H1 (cell line): ENCODE results near the gene PLN. TPM values are rescaled to one million over a fixed set of nuclear protein-coding genes. Genes with fewer than 3 reads are reported as not detected.

Experiments used
- CTCF ChIA-PET: fragments of 300-600 bp; sonication (Branson Sonifier 250); formaldehyde crosslinking; loops from one replicate; lab custom pipeline; 2021; ENCODE audit not compliant: partially characterized antibody; lab: Charles Lee
- POLR2A ChIA-PET: fragments of 300-600 bp; sonication (Branson Sonifier 250); formaldehyde crosslinking; loops from one replicate; lab custom pipeline; 2021; ENCODE audit warnings: inconsistent platforms; ENCODE audit not compliant: partially characterized antibody; lab: Charles Lee
- DNase-seq, 2 experiments: peaks; one replicate each; pipeline versions ENCODE4 v3.0.0 to v3.0.0-alpha.2; 2010 to 2022; ENCODE audit warnings: low spot score in 2 of 2, low read depth in 1 of 2, mixed read lengths in 1 of 2
- FAIRE-seq: peaks from 2 replicates; lab custom pipeline; 2011; peaks lifted over from hg19 to GRCh38; lab: Jason Lieb, UNC
- H2AFZ ChIP-seq: 2 replicates; pipeline ENCODE4 v1.8.1; 2012; ENCODE audit warnings: low read length, inconsistent platforms
- H2AK5ac ChIP-seq: 2 replicates; pipeline ENCODE4 v1.6.1; 2013; ENCODE audit warnings: low read depth, low read length
- H2BK120ac ChIP-seq: replicated peaks from 2 replicates; pipeline ENCODE3; 2013; ENCODE audit warnings: low read depth, low read length, inconsistent platforms
- H2BK12ac ChIP-seq: 2 replicates; pipeline ENCODE4 v1.6.1; 2013; ENCODE audit warnings: low read depth, low read length
- H2BK15ac ChIP-seq: 2 replicates; pipeline ENCODE4 v1.6.1; 2013; ENCODE audit warnings: low read length
- H2BK20ac ChIP-seq: 2 replicates; pipeline ENCODE4 v1.6.1; 2013; ENCODE audit warnings: low read length
- H2BK5ac ChIP-seq: 2 replicates; pipeline ENCODE4 v1.6.1; 2013; ENCODE audit warnings: low read depth, low read length
- H3K14ac ChIP-seq: 2 replicates; pipeline ENCODE4 v1.6.1; 2013; ENCODE audit warnings: inconsistent platforms; ENCODE audit not compliant: insufficient read length
- H3K18ac ChIP-seq: 2 replicates; pipeline ENCODE4 v1.6.1; 2013; ENCODE audit warnings: low read length; ENCODE audit errors: extremely low read depth
- H3K23ac ChIP-seq: 2 replicates; pipeline ENCODE4 v1.6.1; 2013; ENCODE audit warnings: inconsistent platforms; ENCODE audit not compliant: insufficient read length
- H3K23me2 ChIP-seq: 2 replicates; pipeline ENCODE4 v1.6.1; 2013; ENCODE audit warnings: low read depth, low read length
- H3K27ac ChIP-seq: 2 replicates; pipeline ENCODE4 v1.6.1; 2011; ENCODE audit warnings: low read depth, low read length, inconsistent platforms
- H3K27me3 ChIP-seq, 4 experiments: replicated peaks in 1 of 4; 1 replicate in 1 of 4; 2 replicates in 3 of 4; pipeline versions ENCODE4 v1.6.1 to v1.8.1; 2011 to 2013; ENCODE audit warnings: low read length in 3 of 4, mild to moderate bottlenecking in 3 of 4, inconsistent platforms in 2 of 4, mixed read lengths in 2 of 4, moderate library complexity in 1 of 4; ENCODE audit not compliant: control insufficient read depth in 3 of 4, insufficient read depth in 3 of 4; ENCODE audit errors: extremely low read depth in 1 of 4
- H3K36me3 ChIP-seq, 4 experiments: 2 replicates each; pipeline versions ENCODE4 v1.6.1 to v1.8.1; 2011 to 2013; ENCODE audit warnings: mild to moderate bottlenecking in 4 of 4, low read length in 3 of 4, moderate library complexity in 2 of 4, control low read depth in 1 of 4, inconsistent platforms in 1 of 4; ENCODE audit not compliant: insufficient read depth in 4 of 4, control insufficient read depth in 2 of 4
- H3K4ac ChIP-seq: replicated peaks from 2 replicates; pipeline ENCODE3; 2013; ENCODE audit warnings: low read length, low read depth, mixed read lengths, inconsistent platforms; ENCODE audit not compliant: insufficient read length
- H3K4me1 ChIP-seq, 4 experiments: replicated peaks in 1 of 4; 1 replicate in 1 of 4; 2 replicates in 3 of 4; pipeline versions ENCODE4 v1.6.1 to v1.8.1; 2011 to 2013; ENCODE audit warnings: low read length in 3 of 4, inconsistent platforms in 2 of 4, mixed read lengths in 1 of 4; ENCODE audit not compliant: insufficient read depth in 4 of 4, control insufficient read depth in 3 of 4
- H3K4me2 ChIP-seq, 2 experiments: 2 replicates each; pipeline versions ENCODE4 v1.6.1 to v1.8.1; 2011 to 2013; ENCODE audit warnings: low read depth in 2 of 2, low read length in 2 of 2, control low read depth in 1 of 2, inconsistent platforms in 1 of 2, mild to moderate bottlenecking in 1 of 2; ENCODE audit not compliant: insufficient read depth in 1 of 2
- H3K4me3 ChIP-seq, 4 experiments: fragments of 200-600, 300-600 bp in 1 of 4; sonication (generic), shearing (Covaris generic), sonication (Bioruptor Twin) in 1 of 4; 2 replicates each; pipeline versions ENCODE4 v1.5.1 to v1.8.1; 2011 to 2016; ENCODE audit warnings: low read length in 4 of 4, low read depth in 3 of 4, control low read depth in 2 of 4, inconsistent platforms in 2 of 4, mild to moderate bottlenecking in 2 of 4, mixed read lengths in 1 of 4, moderate library complexity in 1 of 4; ENCODE audit not compliant: insufficient read depth in 2 of 4; ENCODE audit errors: extremely low read depth in 1 of 4
- H3K56ac ChIP-seq: replicated peaks from 2 replicates; pipeline ENCODE3; 2013; ENCODE audit warnings: low read depth, mild to moderate bottlenecking, mixed read lengths, low read length, inconsistent platforms; ENCODE audit not compliant: insufficient read length
- H3K79me1 ChIP-seq: 2 replicates; pipeline ENCODE4 v1.6.1; 2013; ENCODE audit warnings: low read depth, low read length, control low read depth
- H3K79me2 ChIP-seq, 2 experiments: 2 replicates each; pipeline versions ENCODE4 v1.6.1 to v1.8.1; 2012 to 2013; ENCODE audit warnings: low read length in 2 of 2, mild to moderate bottlenecking in 2 of 2, inconsistent platforms in 1 of 2; ENCODE audit not compliant: insufficient read depth in 2 of 2, control insufficient read depth in 1 of 2
- H3K9ac ChIP-seq, 4 experiments: replicated peaks in 1 of 4; 1 replicate in 1 of 4; 2 replicates in 3 of 4; pipeline versions ENCODE4 v1.6.1 to v1.8.1; 2011 to 2013; ENCODE audit warnings: low read depth in 3 of 4, low read length in 3 of 4, control low read depth in 2 of 4, mild to moderate bottlenecking in 2 of 4, moderate library complexity in 2 of 4, inconsistent platforms in 1 of 4; ENCODE audit errors: extremely low read depth in 1 of 4
- H3K9me3 ChIP-seq, 2 experiments: 2 replicates each; pipeline versions ENCODE4 v1.6.1 to v1.8.1; 2012 to 2013; ENCODE audit warnings: mild to moderate bottlenecking in 2 of 2, moderate library complexity in 2 of 2, control low read depth in 1 of 2, inconsistent platforms in 1 of 2, low read depth in 1 of 2, low read length in 1 of 2, mixed read lengths in 1 of 2; ENCODE audit not compliant: insufficient read depth in 2 of 2
- H4K20me1 ChIP-seq, 2 experiments: replicated peaks in 1 of 2; 2 replicates each; pipeline versions ENCODE3 to v1.8.1; 2011 to 2013; ENCODE audit warnings: inconsistent platforms in 2 of 2, low read length in 2 of 2, mild to moderate bottlenecking in 1 of 2; ENCODE audit not compliant: insufficient read depth in 2 of 2, control insufficient read depth in 1 of 2
- H4K5ac ChIP-seq: 2 replicates; pipeline ENCODE4 v1.6.1; 2013; ENCODE audit warnings: low read length, low read depth, mixed read lengths, inconsistent platforms; ENCODE audit not compliant: insufficient read length
- H4K8ac ChIP-seq: 2 replicates; pipeline ENCODE4 v1.8.0; 2013; ENCODE audit warnings: mild to moderate bottlenecking, moderate library complexity, low read length, inconsistent platforms; ENCODE audit not compliant: insufficient read depth; ENCODE audit errors: extremely low read depth
- H4K91ac ChIP-seq: replicated peaks from 2 replicates; pipeline ENCODE3; 2013; ENCODE audit warnings: low read length, mixed read lengths, inconsistent platforms; ENCODE audit not compliant: insufficient read length
- BCL11A ChIP-seq, 2 experiments: IDR thresholded peaks; one replicate each; pipeline ENCODE4 v1.6.1; 2011; ENCODE audit warnings: low read depth in 2 of 2, low read length in 2 of 2, mild to moderate bottlenecking in 2 of 2
- CTCF ChIP-seq, 3 experiments: IDR thresholded peaks; 1 replicate in 2 of 3; 2 replicates in 1 of 3; pipeline versions ENCODE4 v1.5.1 to v1.6.1; 2011; ENCODE audit warnings: low read length in 3 of 3, mild to moderate bottlenecking in 3 of 3, inconsistent platforms in 2 of 3, low read depth in 1 of 3, moderate library complexity in 1 of 3; ENCODE audit not compliant: insufficient read depth in 1 of 3; ENCODE audit errors: control extremely low read depth in 1 of 3
- KDM4A ChIP-seq: IDR thresholded peaks from one replicate; pipeline ENCODE4 v1.7.1; 2012; ENCODE audit warnings: low read depth, mild to moderate bottlenecking, moderate library complexity, low read length, inconsistent platforms; ENCODE audit not compliant: severe bottlenecking
- RAD21 ChIP-seq, 2 experiments: IDR thresholded peaks in 1 of 2; conservative IDR thresholded peaks in 1 of 2; 2 replicates each; pipeline ENCODE4 v1.6.1; 2011; ENCODE audit warnings: low read depth in 2 of 2, low read length in 2 of 2, improper control_type of control experiment in 1 of 2, inconsistent platforms in 1 of 2, mild to moderate bottlenecking in 1 of 2, moderate library complexity in 1 of 2
- RFX5 ChIP-seq: IDR thresholded peaks from 2 replicates; pipeline ENCODE4 v1.6.1; 2011; ENCODE audit warnings: low read depth, low read length, improper control_type of control experiment, borderline replicate concordance
- RXRA ChIP-seq: IDR thresholded peaks from 2 replicates; pipeline ENCODE4 v1.6.1; 2011; ENCODE audit warnings: low read depth, mild to moderate bottlenecking, low read length, moderate library complexity; ENCODE audit not compliant: insufficient read depth
- SIRT6 ChIP-seq: IDR thresholded peaks from one replicate; pipeline ENCODE4 v1.7.1; 2012; ENCODE audit warnings: low read length, inconsistent platforms
- TAF7 ChIP-seq: optimal IDR thresholded peaks from 2 replicates; pipeline ENCODE3; 2011; ENCODE audit warnings: low read depth, mild to moderate bottlenecking, inconsistent platforms, low read length, moderate library complexity, borderline replicate concordance
- WGBS, 2 experiments: shearing (Covaris generic) in 1 of 2; methylation state at CpG; one replicate each; pipeline versions ENCODE4 v1.1.6 to v1.1.7; 2013 to 2015; ENCODE audit warnings: low lambda C conversion rate in 2 of 2, mixed read lengths in 2 of 2, inconsistent platforms in 1 of 2, low coverage in 1 of 2, missing lambda C conversion rate in 1 of 2; ENCODE audit not compliant: insufficient replicate concordance in 2 of 2, insufficient coverage in 1 of 2, insufficient read length in 1 of 2; ENCODE audit errors: extremely low coverage in 1 of 2, missing lambda C conversion rate in 1 of 2; 5-methylcytosine and 5-hydroxymethylcytosine counted together
- polyA plus RNA-seq, 7 experiments: library from polyadenylated mRNA; depleted of rRNA in 3 of 7; stranded (reverse) in 5 of 7; unstranded in 2 of 7; fragments of >200 nt in 5 of 7; fragments of 200-250 nt in 2 of 7; gene quantifications; 1 replicate in 5 of 7; 2 replicates in 1 of 7; 4 replicates in 1 of 7; pipeline versions ENCODE4 v1.2.1 to v1.2.3, GENCODE V29; 2011 to 2013; ENCODE audit warnings: missing spikeins in 2 of 7, mixed read lengths in 2 of 7
- total RNA-seq: library from RNA; stranded (reverse); fragmentation: NEBNext Ultra II Directional; extraction: Animal tissue kit (Norgen Biotek cat#: 25700); gene quantifications from 2 replicates; pipeline ENCODE4 v1.2.1, GENCODE V29; 2021

The PLN gene
- total and polyA plus RNA-seq, 2 of the 8 experiments (the other 6 are each of a cell fraction or from before 2014, with no cell fraction given) = not detected

GRCh38 chr6:118523216-118523615 lies 24.9 kb upstream of the PLN start:
- WGBS, 2 experiments = 93% methylated on average over 5 of the region's 5 CpGs; no CpG with 5 or more reads in 1 of the 2 experiments
- no peak for FAIRE-seq
- Histone ChIP-seq H3K14ac (no peak overlapping the region), H3K4me1 (peaks cover 0 to 3% (median 0%) of the 10 kb centered on the region in 4 experiments; a peak in 1 of 7 replicates), H2BK20ac (no peak overlapping the region), H3K9ac (no peak overlapping the region), H3K4me2 (no peak overlapping the region), H2AFZ (no peak overlapping the region), H2BK120ac (no peak overlapping the region), H3K27ac (no peak overlapping the region), H4K20me1 (peaks cover 0 to 1% of the 10 kb centered on the region in 2 experiments), H2AK5ac (no peak overlapping the region), H3K9me3 (no peaks in the 10 kb centered on the region; a peak in 1 of 4 replicates), H3K79me2 (peaks cover 0 to 13% of the 10 kb centered on the region in 2 experiments; a peak in 1 of 4 replicates), H3K4ac (no peak overlapping the region), H3K23ac (no peak overlapping the region), H3K18ac (no peak overlapping the region), H3K79me1 (no peaks in the 10 kb centered on the region), H4K91ac (no peak overlapping the region), H2BK12ac (no peak overlapping the region), H3K23me2 (no peaks in the 10 kb centered on the region; the same call in 1 of the 2 replicates)
- DNase-seq = no peak
- CTCF ChIA-PET = interaction anchor here (0.6 to 1.1 kb wide), 2 partner anchors 9 to 11 kb away, joined by 3 to 7 read pairs; no protein-coding TSS in a partner anchor
- POLR2A ChIA-PET = no interaction called here
- TF ChIP-seq CTCF (IDR thresholded peaks at IDR 0.05; ENCODE audit: control extremely low read depth in 1 of 3, insufficient read depth in 1 of 3, low read depth in 1 of 3, low read length in 3 of 3) (no peak), KDM4A (no peak), TAF7 (no peak), BCL11A (IDR thresholded peaks at IDR 0.05; ENCODE audit: low read depth in 2 of 2, low read length in 2 of 2) (no peak), RFX5 (no peak), SIRT6 (no peak), RXRA (no peak), RAD21 (IDR thresholded peaks at IDR 0.05 in 1 of 2, conservative IDR thresholded peaks at IDR 0.05 in 1 of 2; ENCODE audit: low read depth in 2 of 2, low read length in 2 of 2) (no peak)
- TF ChIP-seq, all 59 proteins: peak for 0
- no peak overlapping the region for H3K56ac ChIP-seq
- no peak overlapping the region for H4K8ac ChIP-seq
- H2BK5ac ChIP-seq = no peak overlapping the region
- no peaks in the 10 kb centered on the region; a peak in 1 of 8 replicates for H3K36me3 ChIP-seq
- H4K5ac ChIP-seq = no peak overlapping the region
- no peak overlapping the region for H3K4me3 ChIP-seq
- H2BK15ac ChIP-seq = no peak overlapping the region
- H3K27me3 ChIP-seq = no peaks in the 10 kb centered on the region
